HPDE6-E6E7 (cell line): ENCODE results near the gene KMT5B.

Source experiments
- DNase-seq: peaks from one replicate; pipeline ENCODE4 v3.0.0; 2011; ENCODE audit warnings: missing footprints; ENCODE audit errors: extremely low spot score

KMT5B gene

DNA sequence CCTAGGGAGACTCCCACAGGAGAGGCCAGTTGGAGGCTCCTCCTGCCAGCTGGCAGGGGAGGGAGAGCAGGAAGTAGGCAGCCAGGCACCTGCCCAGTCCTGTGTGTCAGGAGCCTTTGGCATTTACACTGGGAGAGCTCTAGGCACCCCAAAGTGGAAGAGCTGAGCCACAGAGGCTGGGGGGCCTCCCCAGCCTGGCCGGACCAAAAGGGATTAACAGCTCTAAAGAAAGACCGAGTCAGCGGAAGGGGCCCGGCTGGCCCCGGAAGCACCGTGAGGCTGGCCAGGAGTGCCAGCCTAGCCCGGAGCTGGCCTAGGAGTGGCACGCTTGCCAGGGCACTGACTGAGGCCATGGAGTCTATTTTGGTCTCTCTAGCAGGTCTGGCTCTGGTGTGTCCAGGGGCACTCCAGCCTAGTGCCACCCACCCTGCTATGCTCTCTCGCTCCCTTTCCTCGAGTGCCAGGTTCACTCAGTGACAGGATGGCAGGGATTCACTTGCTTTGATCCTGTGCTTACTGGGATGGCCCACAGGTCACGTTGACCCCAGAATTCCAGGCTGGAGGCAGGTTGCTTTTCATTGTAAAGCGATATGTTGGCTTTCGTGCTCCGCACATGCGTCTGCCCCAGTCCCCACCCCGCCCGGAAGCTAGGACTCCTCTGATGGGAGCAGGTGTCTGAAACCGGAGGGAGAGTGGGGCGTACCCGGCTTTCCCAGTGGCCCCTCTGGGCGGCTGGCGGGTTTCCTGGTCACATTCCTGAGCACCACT lies 3.3 kb upstream of the KMT5B start:
- DNase-seq: peak; percentile 22

DNA sequence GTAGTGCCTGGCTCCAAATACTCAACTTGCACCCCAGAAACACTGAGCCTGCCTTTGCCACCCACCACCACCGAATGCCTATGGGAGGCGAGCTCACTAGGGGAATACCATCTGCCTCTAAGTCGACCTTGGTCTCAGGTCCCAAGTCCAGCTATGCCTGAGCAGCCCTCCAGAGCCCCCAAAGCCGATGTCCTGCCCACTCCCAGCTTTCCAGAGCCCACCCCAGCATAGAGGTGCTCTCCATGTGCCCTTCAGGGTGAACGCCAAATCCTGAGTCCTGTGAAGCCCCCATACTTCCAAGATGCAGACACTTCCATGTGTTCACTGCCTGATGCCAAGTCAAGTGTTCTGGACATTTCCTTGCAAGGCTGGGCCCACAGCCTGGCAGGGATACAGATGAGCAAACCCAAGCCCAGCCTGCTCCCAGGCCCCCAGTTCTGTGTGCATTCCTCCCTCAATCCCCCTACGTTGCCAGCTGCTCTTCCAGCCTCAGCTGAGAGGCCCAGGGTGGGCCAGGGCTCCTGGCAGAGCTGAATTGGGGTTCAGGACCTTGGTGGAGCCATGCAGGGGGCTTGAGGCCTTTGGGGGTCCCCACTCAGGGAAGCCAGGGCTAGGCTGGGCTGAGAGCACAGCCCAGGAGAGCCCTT lies 2.6 kb upstream of the KMT5B start:
- no peak for DNase-seq

DNA sequence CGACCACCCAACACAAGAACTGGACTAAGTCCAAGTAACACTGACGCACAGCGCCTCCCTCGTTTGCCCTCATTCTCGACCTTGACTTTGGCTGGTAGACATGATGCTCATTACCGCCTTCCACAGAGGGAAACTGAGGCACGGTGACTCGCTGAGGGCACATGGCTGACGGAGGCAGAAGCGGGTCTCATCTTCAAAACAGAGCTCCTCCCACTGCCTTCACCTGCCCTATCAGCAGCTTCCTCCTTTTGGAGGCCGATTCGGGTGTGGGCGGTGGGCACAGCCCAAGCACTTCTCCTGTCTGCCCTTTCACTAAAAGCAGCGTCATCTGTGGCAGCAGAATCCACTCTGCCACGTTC lies 2.0 kb upstream of the KMT5B start:
- DNase-seq: no peak

DNA sequence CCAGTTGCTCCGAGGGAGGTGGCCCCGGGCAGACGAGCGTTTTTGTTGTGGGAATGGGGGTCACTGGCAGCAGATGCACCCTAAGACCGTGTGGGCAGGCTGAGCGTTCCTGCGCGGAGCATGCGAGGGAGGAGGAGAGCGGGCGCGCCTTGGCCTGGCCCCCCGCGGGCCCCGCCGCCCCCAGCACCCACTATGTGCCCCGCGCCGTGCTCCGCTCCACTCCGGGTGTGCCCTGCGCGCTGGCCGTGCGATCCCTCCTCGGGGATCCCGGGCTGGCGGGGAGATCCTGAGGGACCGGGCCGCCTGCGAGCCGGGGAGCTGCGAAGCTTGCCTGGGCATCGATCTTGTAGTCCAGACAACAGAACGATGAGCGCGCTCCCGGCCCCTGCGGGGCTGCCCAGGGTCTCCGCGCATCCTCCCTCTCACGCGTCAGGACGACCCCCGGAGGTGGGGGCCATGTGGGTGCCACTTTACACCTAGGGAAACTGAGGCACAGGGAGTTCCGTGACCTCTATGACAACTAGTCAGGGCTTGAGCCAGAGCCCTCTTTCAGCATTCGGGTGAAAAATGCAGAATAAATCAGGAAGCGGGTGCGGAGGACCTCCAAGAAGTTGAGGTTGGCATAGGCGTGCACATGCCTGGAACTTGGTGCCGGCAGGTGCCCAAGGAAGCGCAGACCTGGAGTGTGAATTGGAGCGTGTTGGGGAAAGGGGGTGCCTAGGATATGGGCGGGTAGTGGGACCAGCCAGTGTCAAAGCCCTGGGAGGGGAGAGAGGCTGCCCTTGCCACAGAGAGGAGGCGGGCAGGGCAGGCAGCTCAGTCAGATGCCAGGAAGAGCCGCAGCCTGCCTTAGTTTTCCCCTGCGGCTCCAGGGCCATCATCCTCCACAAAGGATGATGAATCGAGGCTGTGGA lies 1.3 kb upstream of the KMT5B start:
- DNase-seq: no peak

DNA sequence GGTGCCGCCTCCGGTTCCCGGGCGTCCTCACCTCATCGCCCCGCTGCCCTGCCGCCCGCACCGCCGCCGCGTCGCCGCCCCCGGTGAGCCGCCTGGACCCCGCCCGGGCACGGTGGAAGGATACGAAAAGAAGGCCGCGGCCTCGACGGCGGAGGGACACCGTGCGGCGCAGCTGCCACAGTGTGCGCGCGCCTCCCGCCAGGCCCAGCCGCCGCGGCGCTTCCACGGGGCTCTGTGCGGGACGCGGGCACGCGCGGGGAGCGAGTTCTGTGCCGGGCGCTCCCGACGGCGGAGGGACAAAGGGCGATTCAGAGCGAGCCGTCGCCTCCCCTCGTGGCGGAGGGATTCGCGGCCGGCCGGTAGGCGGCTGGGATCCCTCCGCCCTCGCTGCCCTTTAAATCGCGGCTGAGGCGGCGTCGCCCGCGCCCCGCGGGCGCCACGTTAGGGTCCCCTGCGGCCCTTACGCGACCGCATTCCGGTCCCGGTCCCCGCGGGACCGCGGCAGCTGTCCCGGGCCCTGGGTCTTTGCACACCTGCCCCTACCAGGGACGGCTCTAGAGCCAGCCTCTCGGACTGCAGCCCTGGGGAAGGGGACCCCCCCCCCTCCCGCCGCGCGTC lies 568 bp upstream of the KMT5B start:
- peak; percentile 62 for DNase-seq

DNA sequence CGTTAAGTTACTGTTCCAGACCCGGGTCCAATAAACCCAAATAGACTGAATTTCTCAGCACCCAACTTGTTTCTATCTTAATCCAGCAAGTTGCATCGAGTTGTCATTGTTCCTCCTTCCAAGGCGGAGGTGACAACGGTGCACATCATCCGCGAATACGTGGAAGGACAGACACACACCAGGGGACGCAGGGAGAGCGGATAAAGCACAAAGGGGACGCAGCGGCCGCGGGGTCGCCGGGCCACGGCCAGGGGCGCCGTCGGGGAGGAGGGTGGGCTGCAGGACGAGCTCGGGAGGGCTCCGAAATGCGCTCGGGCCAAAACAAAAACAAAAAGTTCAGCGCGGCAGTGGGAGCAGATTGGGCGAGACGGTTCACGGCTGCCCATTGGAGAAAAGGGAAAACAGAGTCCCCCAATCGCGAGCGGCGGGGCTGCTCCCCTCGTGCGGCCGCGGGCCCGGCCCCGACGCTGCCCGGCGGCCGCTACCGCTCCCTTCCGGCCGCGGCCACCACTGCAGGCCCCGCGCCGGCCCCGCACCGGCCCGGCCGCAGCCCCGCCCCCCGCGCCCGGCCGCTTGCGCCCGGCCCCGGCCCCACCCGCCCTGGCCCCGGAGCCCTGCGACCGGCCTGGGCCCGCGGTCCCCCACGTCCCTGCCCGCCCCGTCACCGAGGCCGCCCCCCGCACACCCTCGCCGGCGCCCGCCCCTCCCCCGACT lies 518 bp downstream of the KMT5B start:
- peak; percentile 57 for DNase-seq

DNA sequence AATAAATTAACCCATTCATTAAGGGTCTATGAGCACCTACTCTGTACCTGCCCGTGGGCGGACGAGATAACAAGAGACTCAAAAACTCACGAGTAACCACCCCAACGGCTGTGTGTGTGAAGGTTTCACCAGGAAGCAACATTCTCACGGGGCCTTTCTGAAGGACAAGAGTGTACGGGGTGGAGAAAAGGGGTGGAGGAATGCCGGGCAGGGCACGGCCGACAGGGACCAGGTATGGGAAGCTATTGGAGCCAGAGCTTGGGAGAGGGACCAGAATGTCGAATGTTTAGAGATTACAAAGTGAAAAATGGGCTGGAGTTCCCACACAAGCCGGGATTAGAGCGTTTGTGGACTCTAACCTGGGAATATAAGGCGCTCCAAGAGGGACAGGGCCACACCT lies 1.6 kb downstream of the KMT5B start:
- DNase-seq: no peak

DNA sequence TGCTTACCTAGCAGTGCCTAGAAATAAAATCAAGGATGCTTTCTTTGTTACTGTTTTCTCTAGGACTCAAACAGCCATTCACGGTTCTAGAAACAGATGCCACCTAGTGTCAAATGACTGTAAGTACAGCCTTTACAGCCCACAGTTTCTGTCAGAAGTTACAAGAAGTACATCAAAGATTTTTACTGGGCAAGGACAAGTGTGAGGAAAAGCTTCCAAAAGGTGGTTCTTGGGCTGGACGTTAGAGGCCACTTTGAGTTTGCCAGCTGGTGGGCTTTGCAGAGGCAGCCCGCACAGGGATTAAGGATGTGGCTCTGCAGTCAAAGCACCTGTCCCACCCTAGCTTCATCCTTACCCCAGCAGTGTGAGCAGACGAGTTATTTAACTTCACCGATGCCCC lies 6.9 kb downstream of the KMT5B start:
- peak; percentile 40 for DNase-seq

DNA sequence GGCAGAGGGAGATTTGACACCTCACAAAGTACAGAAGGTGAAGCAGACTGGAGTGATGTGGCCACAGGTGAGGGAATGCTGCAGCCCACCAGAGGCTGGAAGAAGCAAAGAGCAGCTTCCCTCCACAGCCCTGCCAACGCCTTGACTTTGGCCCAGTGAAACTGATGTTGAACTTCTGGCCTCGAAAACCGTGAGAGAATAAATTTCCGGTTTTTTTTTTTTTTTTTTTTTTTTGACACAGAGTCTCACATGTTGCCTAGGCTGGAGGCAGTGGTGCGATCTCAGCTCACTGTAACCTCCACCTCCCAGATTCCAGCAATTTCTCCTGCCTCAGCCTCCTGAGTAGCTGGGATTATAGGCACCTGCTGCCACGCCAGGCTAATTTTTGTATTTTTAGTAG lies 8.7 kb downstream of the KMT5B start:
- no peak for DNase-seq

DNA sequence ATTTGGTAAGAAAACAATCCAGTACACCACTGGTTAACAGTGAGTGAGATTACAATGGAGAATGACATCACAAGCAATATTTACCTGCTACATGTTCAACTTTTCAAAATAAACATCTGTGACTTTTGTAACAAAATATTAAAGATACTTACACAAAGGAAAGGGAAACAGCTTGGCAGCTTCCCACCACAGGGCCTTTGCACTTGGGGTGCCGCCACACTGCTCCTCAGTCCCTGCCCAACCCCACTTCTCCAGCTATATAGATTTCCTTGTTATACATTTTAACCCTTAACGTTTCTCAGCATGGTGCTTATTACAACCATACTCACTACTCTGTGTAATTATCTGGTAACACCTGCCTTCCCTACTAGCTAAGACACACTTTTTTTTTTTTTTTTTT lies 10.9 kb downstream of the KMT5B start:
- no peak for DNase-seq

DNA sequence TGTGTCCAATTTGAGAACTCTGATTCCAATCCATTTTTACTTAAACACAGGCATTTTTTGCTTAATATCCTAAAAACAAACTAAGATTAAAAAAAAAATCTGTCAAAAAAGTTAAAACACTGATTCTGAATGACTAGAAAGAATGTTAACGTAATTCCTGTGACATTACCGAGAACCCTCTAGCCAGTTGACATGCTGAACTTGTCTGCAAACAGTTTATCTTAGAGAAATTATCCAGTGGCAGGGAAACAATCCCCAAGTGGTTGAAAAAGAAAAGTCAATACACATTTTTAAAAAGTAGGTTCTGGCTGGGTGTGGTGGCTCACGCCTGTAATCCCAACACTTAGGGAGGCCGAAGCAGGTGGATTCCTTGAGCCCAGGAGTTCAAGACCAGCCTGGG lies 11.6 kb downstream of the KMT5B start:
- no peak for DNase-seq

DNA sequence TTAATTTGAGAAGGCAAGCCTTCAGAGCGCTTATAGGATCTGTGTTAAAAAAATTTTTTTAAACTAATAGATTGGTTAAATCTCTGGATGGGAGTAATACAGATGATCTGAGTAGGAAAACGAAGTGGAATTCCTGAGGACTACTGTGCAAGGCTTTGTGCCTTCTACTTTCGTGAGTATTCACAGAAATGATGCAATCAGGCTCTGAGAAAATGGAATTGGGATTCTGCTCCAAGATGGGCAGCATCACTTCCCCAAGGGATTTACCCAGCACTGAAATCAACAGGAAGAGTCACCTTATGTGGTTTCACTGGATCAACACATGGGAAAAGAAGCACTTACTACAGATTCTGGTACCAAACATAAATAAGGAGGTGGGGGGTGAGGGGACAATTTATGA lies 12.5 kb downstream of the KMT5B start:
- DNase-seq: no peak

DNA sequence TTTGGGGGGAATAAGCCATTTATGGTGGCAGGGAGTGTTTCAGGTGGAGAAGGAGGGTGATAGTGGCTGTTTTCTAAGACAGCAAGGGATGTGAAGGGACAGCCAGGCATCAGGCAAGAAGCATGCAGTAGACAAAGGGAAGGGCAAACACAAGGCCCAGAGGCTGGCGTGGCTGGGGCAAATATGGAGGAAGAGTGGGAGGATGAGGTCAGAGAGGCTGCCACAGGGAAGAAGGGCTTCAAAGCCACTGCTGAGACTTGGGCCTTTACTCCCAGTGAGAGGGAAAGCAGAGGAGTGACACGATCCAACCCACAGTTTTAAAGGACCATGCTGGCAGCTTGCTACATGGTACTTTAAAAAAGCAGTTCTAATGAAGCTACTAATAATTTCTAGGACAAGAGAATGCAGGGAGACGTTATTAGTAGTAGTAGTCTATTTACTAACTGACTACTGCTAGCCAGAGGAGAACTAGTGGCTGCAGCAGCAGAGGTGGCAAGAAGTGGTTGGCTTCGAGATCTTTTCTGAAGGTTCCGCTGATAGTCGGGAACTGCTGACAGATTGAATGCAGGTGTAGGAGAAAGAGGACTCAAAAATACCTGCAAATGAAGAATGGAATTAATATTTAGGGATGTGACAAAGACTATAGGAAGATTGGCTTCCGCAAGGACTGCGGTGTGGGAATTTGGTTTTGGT lies 13.7 kb downstream of the KMT5B start:
- DNase-seq: no peak

DNA sequence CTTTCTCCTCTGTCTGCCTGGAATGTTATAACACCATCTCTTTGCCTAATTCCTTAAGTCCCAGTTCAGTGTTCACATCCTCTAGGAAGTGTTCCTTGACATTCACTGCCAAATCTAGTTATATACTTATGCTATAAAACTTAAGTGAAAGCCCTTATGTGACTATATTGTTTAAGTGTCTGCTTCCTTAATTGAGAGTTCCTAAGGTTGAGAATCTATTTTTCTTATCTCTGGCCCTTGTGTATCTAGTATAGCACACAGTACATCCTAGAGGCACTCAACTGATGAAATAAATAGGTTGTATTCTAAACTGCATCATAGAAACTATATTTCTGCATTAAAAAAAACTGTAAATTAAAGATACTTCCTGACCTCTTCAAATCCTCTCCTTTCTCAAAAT lies 16.9 kb downstream of the KMT5B start:
- DNase-seq: no peak

DNA sequence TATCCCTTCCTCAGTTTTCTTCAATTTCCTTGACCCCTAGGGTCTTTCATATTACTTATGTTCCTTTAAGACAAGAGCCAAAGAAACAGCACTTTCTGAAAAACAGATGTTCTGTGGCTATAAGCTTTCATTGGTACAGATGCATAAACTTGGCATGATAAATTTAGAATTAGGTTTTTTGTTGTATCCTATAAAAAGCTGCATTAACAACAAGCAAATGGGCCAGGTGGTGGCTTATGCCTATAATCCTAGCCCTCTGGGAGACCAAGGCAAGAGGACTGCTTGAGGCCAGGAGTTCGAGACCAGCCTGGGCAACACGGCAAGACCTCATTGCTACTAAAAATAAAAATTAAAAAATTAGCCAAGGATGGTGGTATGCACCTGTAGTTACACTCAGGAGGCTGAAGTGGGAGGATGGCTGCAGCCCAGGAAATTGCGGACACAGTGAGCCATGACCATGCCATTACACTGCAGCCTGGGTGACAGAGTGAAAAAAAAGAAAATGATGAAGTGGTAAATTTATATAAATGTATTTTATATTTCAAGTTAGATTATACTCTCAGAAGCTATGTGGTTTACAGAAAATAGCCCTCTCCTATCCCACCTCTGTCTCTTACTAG lies 18.3 kb downstream of the KMT5B start:
- no peak for DNase-seq

DNA sequence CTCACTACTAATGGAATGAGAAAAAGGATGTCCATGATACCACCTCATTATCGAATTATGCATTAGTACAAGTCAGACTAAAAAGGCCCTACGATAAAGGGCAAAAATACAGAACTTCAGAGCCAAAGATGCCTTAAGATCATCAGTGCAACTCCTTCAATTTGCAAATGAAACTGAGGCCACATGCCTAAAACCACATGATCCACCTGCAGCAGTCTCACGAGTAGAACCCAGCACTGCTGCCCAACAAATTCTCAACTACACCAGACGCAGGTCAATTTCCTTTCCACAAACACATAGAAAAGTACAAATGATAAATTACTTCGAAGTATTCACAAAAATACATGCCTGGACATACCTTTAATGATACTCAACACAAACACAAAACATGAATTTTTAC lies 20.1 kb downstream of the KMT5B start:
- DNase-seq: no peak

DNA sequence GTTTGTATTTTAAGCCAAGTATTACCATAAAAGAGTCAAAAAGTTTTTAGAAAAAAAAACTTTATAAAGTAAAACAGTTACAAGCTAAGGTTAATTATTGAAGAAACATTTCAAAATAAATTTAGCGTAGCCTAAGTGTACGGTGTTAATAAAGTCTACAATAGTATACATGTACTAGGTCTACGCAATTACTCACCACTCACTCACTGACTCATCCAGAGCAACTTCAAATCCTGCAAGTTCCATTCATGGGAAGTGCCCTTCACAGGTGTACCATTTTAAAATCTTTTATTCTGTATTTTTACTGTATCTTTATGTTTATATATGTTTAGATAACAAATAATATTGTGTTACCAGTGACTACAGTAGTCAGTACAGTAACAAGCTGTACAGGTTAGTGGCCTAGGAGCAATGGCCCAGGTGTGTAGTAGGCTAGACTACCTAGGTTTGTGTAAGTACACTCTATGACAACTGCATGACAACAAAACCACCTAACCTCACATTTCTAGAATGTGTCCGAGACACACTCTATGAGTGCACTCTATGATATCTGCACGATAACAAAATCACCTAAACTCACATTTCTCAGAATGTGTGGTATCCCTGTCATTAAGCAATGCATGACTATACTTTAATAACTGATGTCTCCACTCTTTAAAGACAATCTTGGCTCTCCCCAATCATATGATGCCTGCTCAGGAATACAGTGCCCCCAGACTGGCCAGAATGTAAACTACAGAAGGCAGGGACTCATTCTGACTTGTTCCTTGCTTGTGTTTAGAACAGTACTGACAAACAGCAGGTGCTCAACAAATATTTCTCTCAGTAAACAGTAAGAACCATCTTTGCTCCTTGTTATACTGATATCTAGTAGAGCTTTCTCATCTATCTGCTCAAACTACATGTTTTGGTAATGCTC lies 21.2 kb downstream of the KMT5B start:
- DNase-seq: no peak

DNA sequence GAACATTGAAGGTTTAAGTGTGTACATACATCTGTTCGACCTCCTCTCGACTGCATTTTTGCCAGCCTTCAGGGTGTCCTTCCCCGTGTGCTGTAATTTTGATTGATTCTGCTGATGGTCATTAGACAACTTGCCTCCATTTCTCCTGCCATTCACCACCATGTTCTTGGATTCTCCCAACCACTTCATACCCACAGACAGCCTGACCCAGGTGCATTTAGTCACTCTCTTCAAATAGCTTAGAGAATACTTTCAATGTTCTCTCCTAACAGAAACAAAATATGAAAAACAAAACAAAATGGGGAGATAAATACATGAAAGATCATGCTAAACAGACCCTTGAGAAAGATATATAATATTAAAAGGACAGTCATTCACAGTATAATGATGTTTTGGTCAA lies 23.2 kb downstream of the KMT5B start:
- no peak for DNase-seq

DNA sequence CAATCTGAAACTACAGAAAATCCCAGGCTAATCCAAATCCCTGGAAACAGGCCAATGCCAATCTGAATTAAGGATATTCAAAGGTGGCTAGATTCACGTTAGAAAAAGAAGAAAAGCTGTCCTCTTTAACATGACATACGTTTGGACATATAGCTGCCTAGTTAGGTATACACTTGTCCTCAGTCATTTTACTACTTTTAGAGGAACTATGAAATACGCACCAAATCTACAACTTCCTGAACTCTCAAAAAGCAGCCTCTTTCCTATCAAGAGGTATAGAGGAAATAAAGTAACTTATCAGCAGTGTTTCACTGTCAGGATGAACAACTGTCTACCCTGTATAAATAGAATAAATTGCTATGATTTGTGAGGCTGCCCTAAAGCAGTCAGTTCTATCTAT lies 24.0 kb downstream of the KMT5B start:
- no peak for DNase-seq
